ENCODE data around the gene SLIRP.

- TF ChIP-seq CTCF (conservative IDR thresholded peaks at IDR 0.05; ENCODE audit: low read length) (no peak), EZH2phosphoT487 (IDR thresholded peaks at IDR 0.05; ENCODE audit: borderline replicate concordance) (no peak)
Observed at GRCh38 chr14:77681196-77682157, 26.4 kb upstream of the SLIRP start.
